NCI-H526 treated with DMSO at 0.1 percent for 48 hours (cell line): Measurements from ENCODE around the gene POLD2.
A peak's percentile ranks its signal among the peaks of the same experiment; 100 is the strongest.
"Not testable (repeated sequence)": the region's sequence is repeated elsewhere in the genome, so short reads cannot be mapped to it uniquely, and the experiment has no call there.

Experiments used
- DNase-seq: peaks from one replicate; lab custom pipeline; 2025; lab: John Stamatoyannopoulos, UW

POLD2 gene

DNA sequence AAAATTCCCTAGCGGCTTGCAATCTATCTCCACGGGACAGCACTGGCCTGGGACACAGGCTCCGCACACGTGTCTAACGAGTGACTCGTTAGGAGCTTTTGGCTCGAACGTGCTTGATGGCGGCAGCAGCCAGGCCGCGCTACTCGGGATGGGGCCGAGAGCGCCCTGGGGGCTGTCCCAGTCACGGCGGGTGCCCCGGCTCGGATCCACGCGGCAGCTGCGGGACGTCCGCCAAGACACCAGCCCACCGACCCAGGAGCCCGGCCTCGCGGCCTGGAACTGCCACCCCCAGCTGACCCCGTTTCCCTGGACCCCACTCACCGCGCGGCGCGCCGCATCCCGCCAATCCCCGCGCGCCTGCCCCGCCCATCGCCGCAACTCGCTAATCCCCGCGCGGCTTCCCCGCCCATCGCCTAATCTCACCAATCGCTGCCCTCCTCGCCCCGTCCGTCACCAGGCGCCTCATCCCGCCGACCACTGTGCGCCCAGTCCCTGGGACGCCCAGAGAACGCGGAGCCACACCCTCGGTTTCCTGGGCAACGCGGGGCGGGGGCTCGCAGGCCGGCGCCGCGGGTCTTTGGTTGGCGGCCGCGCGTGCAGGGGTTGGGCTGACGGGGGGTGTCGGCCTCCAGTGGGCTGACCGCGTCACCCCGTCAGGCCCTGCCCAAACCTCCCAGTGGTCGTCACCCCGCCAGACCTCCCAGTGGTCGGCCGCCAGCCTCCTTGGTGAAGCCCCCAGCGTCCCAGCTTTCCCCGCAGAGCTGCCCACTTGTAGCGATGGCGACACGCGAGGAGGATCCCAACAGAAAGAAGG, at the start of gene POLD2:
TSS of gene POLD2 (minus strand) at position 359 of the 814 bp plus-strand sequence. CDS start 1,495 bp downstream, outside the sequence.
- peak; percentile 92 for DNase-seq

DNA sequence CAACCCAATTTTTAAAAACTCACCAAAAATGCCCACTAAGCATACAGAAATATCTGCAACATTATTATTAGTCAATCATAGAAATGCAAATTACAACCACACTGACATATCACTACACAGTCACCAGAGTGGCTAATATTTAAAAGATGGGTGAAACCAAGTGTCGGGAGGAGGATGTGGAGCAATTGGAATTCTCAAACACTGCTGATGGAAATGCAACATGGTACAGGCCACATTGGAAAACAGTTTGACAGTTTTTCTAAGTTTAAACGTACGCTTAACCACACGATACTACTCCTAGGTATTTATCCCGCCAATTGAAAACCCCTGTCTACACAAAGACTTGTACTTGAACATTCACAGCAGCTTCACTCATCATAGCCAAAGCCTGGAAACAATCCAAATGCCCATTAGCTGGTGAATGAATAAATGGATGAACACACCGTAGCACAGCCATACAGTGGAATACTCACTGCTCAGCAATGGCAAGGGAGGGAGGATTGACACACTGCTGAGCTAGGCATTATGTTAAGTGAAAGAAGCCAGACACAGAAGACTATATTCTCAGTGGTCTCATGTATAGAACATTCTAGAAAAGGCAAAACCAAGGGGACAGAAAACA, 49.6 kb upstream of the POLD2 start:
- DNase-seq, result no peak

DNA sequence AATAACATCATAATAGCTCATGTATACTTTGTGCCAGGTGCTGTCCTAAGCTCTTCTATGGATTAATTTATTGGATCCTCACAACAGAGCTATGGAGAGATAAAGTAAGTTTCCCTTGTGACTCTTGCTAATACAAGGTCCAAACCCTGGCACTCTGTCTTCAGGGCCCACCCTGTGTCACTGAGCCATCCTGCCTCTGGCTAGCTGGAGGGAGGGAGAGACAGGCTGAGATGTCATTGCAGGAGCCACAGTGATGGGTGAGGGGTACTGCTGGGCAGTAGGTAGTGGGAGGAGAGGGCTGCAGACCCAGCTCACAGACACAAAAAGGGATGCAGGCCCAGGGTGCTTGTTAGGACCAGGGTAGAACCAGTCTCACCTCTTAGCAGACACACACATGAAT, 49.0 kb upstream of the POLD2 start:
- no peak for DNase-seq

GRCh38 chr7:44171901-44172300, 48.6 kb upstream of the POLD2 start:
- DNase-seq, result not testable (repeated sequence)

DNA sequence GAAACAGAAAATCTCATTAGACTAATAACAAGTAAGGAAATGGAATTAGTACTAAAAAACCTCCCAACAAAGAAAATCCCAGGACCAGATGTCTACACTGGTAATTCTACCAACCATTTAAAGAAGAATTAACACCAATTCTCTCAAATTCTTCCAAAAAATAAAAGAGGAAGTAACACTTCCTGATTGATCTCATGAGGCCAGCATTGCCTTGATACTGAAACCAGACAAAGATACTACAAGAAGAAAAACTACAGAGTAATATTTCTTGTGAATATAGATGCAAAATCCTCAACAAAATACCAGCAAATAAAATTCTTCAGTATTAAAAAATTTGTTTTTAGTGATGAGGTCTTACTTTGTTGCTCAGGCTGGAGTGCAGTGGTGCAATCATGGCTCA, 44.6 kb upstream of the POLD2 start:
- no peak for DNase-seq

GRCh38 chr7:44163591-44163990, 40.2 kb upstream of the POLD2 start:
- DNase-seq, result no peak

GRCh38 chr7:44162785-44163395, 39.5 kb upstream of the POLD2 start:
- DNase-seq, result no peak

GRCh38 chr7:44162179-44162578, 38.8 kb upstream of the POLD2 start:
- DNase-seq, result no peak

DNA sequence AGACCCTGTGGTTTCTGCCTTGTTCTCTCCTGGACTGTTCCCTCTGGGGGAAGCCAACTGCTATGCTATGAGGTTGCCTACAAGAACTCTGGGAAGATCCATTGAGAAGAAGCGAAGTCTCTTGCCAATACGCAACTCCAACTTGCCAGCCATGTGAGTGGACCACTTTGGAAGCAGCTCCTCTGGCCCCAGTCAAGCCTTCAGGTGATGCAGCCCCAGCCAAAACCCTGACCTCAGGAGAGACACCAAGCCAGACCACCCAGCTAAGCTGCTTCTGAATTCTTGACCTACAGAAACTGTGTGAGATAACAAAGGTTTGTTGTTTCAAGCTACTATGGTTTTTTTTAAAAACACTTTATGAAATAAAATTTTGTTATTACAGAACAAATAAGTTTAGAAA, 38.0 kb upstream of the POLD2 start:
- DNase-seq, result no peak

- DNase-seq, result no peak
Observed at GRCh38 chr7:44159824-44160630, 36.7 kb upstream of the POLD2 start.

- no peak for DNase-seq
Observed at GRCh38 chr7:44158873-44159631, 35.7 kb upstream of the POLD2 start.

- DNase-seq, result no peak
Observed at GRCh38 chr7:44158096-44158872, 34.9 kb upstream of the POLD2 start.

DNA sequence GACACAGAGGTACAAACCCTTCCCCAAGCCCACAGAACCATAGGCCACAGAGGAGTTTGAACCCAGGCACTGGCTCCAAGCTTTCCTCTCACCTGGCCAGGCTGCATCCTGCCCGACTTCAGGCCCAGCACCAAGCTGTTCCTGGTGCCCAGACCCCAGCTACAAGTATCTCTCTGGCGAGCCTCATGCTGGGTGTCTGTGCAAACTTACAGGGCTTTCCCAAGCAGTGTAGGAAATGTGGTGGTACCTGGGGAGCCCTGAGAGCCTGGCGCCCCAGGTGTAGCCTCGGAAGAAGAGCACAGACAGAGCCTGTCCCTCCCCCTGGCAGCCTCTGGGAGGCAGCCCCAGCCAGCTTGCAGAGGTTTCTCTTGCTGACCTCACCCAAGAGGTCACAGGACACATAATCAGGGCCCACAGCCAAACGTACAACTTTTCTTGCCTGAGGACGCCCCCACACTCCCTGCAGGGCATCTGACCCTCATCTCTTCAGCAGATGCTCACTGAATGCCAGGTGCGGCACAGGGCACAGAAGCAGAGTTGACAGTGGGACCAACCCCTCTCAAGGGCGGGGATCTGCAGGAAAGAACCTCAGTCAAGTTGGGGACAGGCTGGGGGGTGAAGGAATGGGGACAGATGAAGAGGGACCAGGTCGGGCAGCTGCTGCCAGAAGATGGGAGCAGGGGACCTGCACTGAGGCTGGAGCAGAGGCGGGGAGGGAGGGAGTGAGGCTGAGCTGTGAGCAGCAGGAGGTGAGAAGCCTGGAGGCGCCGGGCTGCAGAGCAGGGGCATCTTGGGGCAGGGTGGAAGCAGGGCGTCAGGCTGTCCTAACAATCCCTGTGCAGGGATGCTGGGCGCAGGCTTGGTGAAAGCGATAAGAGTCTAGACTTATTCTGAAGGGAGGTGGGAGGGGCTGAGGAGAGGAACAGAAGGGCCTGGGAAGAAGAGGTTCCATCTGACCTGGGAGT, 34.0 kb upstream of the POLD2 start:
- DNase-seq, result no peak

DNA sequence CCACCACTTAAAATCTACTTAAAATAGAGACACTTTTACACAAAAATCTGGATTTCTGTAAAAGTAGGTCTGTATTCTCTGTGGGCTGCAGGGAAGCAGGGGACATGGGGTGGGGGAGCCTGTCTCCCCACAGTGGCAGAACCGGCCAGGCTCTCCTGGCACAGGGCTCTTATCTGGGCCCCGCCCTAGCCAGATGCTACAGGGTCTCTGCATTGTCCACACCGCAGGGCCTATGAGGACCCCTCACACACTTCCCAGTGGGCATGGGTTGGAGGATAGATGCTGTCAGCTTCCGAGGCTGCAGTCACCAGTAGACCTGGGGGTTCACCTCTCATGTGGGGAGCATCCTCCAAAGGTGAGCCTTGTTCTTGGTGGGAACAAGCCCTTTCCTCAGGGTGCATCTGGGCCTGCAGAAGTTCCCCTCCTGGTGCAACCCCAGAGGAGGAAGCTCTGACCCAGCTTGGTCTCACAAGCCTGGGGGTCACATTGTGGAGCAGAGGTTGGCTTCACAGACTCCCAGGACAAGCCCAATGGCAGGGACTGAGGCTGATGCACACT, 33.2 kb upstream of the POLD2 start:
- DNase-seq, result no peak

GRCh38 chr7:44155191-44156185, 32.1 kb upstream of the POLD2 start:
- no peak for DNase-seq

DNA sequence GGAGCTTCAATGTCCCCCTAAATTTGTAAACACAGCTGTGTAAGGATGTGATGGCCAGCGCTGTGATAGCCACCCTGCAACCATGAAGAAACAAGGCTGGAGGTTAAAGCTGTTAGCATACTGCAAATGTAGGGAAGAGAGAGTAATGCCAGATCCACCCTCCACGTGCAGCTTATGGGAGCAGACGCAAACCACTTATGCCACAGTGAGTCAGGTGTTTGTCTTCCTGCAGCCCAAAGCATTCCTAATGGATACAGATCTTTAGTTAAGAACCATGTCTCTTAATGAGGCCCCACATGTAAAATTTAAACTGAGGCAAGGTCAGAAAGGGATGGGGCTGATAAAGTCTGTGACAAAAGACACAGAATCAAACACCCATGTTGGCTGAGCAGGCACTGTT, 31.4 kb upstream of the POLD2 start:
- no peak for DNase-seq

DNA sequence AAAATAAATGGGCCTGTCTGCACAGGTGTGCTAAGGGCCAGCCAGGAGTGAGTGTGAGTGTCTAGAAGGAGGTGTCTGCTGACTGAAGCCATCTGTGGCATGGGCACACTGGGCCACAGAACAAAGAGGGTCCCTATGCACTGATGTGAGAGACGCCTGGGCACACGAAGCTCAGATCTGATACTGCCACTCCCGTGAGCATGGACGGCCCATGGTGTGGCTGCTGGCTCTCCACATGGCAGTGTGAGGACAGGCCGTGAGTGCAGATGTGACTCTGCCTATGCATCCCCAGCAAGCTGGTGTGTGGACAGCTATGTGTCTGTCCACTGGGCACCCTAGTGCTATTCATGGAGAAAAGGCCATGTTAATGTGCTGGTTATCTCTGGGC, 30.6 kb upstream of the POLD2 start:
- DNase-seq, result no peak
